SK-N-SH treated with all-trans-retinoic acid at 6 μM for 48 hours (cell line): ENCODE results near the gene UBE4A.

ENCODE experiments used
- ATAC-seq: fragments of 200-7000 bp; cut with Tn5 transposase; 3 replicates; pipeline ENCODE4 v1.9.1; 2020; ENCODE audit warnings: mild to moderate bottlenecking, moderate library complexity
- ARNTL ChIP-seq: fragments of 450-650 bp; formaldehyde crosslinking; IDR thresholded peaks from 2 replicates; pipeline ENCODE4 v1.5.0; 2020; ENCODE audit warnings: low read depth, mild to moderate bottlenecking, moderate library complexity, borderline replicate concordance
- CSDC2 ChIP-seq: fragments of 250-450 bp; sonication (Bioruptor Pico); IDR thresholded peaks from 2 replicates; pipeline ENCODE4 v1.5.0; 2020; ENCODE audit warnings: mild to moderate bottlenecking, moderate library complexity
- ESRRG ChIP-seq: fragments of 250-450 bp; sonication (Bioruptor Pico); IDR thresholded peaks from 2 replicates; pipeline ENCODE4 v1.6.1; 2021; ENCODE audit warnings: mild to moderate bottlenecking
- GLIS3 ChIP-seq: fragments of 250-450 bp; sonication (Bioruptor Pico); IDR thresholded peaks from 2 replicates; pipeline ENCODE4 v1.5.0; 2020; ENCODE audit warnings: mild to moderate bottlenecking, moderate library complexity
- OSR1 ChIP-seq: fragments of 250-450 bp; sonication (Bioruptor Pico); IDR thresholded peaks from 2 replicates; pipeline ENCODE4 v1.8.0; 2022; ENCODE audit warnings: moderate library complexity, mild to moderate bottlenecking, inconsistent platforms
- PPARA ChIP-seq: fragments of 250-450 bp; sonication (Bioruptor Pico); IDR thresholded peaks from 2 replicates; pipeline ENCODE4 v1.5.0; 2020; ENCODE audit warnings: mild to moderate bottlenecking, borderline replicate concordance
- RARB ChIP-seq: fragments of 250-450 bp; sonication (Bioruptor Pico); IDR thresholded peaks from 2 replicates; pipeline ENCODE4 v1.8.0; 2021; ENCODE audit warnings: mild to moderate bottlenecking, moderate library complexity
- SNAI2 ChIP-seq: fragments of 250-450 bp; sonication (Bioruptor Pico); IDR thresholded peaks from 2 replicates; pipeline ENCODE4 v1.5.0; 2020; ENCODE audit warnings: mild to moderate bottlenecking, moderate library complexity
- TCF4 ChIP-seq: fragments of 250-450 bp; sonication (Bioruptor Pico); IDR thresholded peaks from 2 replicates; pipeline ENCODE4 v1.8.0; 2021; ENCODE audit warnings: mild to moderate bottlenecking, moderate library complexity, borderline replicate concordance
- ZFP3 ChIP-seq: fragments of 250-450 bp; sonication (Bioruptor Pico); IDR thresholded peaks from 2 replicates; pipeline ENCODE4 v1.5.0; 2020; ENCODE audit warnings: mild to moderate bottlenecking, moderate library complexity
- ZNF565 ChIP-seq: fragments of 450-650 bp; formaldehyde crosslinking; conservative IDR thresholded peaks from 2 replicates; pipeline ENCODE4 v1.5.0; 2020; ENCODE audit warnings: low read depth, mild to moderate bottlenecking, moderate library complexity
- ZNF70 ChIP-seq: fragments of 450-650 bp; formaldehyde crosslinking; IDR thresholded peaks from 2 replicates; pipeline ENCODE4 v1.5.0; 2020; ENCODE audit warnings: mild to moderate bottlenecking, moderate library complexity
- TF ChIP-seq, protein P1 (sequence below): fragments of 250-450 bp; sonication (Bioruptor Pico); IDR thresholded peaks from 2 replicates; pipeline ENCODE4 v1.5.0; 2020; ENCODE audit warnings: mild to moderate bottlenecking, moderate library complexity
- TF ChIP-seq, protein P2 (sequence below): fragments of 250-450 bp; sonication (Bioruptor Pico); IDR thresholded peaks from 2 replicates; pipeline ENCODE4 v1.5.1; 2021; ENCODE audit warnings: mild to moderate bottlenecking, moderate library complexity
- TF ChIP-seq, protein P3 (sequence below): fragments of 250-450 bp; sonication (Bioruptor Pico); IDR thresholded peaks from 2 replicates; pipeline ENCODE4 v1.8.0; 2020; ENCODE audit warnings: mild to moderate bottlenecking, moderate library complexity, borderline replicate concordance
- TF ChIP-seq, protein P4 (sequence below): fragments of 250-450 bp; sonication (Bioruptor Pico); IDR thresholded peaks from 2 replicates; pipeline ENCODE4 v1.8.0; 2021; ENCODE audit warnings: low read depth, mild to moderate bottlenecking, moderate library complexity, borderline replicate concordance
- TF ChIP-seq, protein P5 (sequence below): fragments of 250-450 bp; sonication (Bioruptor Pico); IDR thresholded peaks from 2 replicates; pipeline ENCODE4 v1.5.1; 2020; ENCODE audit warnings: low read depth, mild to moderate bottlenecking, moderate library complexity

The UBE4A gene

DNA sequence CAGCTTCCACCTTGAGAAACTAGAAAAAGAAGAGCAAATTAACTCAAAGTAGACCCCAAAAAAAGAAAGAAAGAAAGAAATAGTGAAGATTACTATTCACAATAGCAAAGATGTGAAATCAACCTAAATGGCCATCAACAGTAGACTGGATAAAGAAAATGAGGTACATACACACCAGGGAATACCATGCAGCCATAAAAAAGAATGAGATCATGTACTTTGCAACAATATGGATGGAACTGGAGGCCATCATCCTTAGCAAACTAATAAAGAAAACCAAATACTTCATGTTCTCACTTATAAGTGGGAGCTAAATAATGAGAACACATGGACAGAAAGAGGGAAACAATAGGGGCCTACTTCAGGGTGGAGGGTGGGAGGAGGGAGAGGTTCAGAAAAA, 30.7 kb upstream of the UBE4A start (continued):
- TF ChIP-seq, protein P1, sequence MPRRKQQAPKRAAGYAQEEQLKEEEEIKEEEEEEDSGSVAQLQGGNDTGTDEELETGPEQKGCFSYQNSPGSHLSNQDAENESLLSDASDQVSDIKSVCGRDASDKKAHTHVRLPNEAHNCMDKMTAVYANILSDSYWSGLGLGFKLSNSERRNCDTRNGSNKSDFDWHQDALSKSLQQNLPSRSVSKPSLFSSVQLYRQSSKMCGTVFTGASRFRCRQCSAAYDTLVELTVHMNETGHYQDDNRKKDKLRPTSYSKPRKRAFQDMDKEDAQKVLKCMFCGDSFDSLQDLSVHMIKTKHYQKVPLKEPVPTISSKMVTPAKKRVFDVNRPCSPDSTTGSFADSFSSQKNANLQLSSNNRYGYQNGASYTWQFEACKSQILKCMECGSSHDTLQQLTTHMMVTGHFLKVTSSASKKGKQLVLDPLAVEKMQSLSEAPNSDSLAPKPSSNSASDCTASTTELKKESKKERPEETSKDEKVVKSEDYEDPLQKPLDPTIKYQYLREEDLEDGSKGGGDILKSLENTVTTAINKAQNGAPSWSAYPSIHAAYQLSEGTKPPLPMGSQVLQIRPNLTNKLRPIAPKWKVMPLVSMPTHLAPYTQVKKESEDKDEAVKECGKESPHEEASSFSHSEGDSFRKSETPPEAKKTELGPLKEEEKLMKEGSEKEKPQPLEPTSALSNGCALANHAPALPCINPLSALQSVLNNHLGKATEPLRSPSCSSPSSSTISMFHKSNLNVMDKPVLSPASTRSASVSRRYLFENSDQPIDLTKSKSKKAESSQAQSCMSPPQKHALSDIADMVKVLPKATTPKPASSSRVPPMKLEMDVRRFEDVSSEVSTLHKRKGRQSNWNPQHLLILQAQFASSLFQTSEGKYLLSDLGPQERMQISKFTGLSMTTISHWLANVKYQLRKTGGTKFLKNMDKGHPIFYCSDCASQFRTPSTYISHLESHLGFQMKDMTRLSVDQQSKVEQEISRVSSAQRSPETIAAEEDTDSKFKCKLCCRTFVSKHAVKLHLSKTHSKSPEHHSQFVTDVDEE (CRISPR knock-in tag) = no peak
- no peak for TF ChIP-seq GLIS3 (CRISPR knock-in tag)
- TF ChIP-seq ARNTL (CRISPR knock-in tag) = no peak
- TF ChIP-seq SNAI2 (CRISPR knock-in tag) = no peak
- TF ChIP-seq, protein P2, sequence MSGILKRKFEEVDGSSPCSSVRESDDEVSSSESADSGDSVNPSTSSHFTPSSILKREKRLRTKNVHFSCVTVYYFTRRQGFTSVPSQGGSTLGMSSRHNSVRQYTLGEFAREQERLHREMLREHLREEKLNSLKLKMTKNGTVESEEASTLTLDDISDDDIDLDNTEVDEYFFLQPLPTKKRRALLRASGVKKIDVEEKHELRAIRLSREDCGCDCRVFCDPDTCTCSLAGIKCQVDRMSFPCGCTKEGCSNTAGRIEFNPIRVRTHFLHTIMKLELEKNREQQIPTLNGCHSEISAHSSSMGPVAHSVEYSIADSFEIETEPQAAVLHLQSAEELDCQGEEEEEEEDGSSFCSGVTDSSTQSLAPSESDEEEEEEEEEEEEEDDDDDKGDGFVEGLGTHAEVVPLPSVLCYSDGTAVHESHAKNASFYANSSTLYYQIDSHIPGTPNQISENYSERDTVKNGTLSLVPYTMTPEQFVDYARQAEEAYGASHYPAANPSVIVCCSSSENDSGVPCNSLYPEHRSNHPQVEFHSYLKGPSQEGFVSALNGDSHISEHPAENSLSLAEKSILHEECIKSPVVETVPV (CRISPR knock-in tag) = no peak
- TF ChIP-seq, protein P3, sequence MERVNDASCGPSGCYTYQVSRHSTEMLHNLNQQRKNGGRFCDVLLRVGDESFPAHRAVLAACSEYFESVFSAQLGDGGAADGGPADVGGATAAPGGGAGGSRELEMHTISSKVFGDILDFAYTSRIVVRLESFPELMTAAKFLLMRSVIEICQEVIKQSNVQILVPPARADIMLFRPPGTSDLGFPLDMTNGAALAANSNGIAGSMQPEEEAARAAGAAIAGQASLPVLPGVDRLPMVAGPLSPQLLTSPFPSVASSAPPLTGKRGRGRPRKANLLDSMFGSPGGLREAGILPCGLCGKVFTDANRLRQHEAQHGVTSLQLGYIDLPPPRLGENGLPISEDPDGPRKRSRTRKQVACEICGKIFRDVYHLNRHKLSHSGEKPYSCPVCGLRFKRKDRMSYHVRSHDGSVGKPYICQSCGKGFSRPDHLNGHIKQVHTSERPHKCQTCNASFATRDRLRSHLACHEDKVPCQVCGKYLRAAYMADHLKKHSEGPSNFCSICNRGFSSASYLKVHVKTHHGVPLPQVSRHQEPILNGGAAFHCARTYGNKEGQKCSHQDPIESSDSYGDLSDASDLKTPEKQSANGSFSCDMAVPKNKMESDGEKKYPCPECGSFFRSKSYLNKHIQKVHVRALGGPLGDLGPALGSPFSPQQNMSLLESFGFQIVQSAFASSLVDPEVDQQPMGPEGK = no peak
- TF ChIP-seq ESRRG = no peak
- no peak for TF ChIP-seq ZNF70 (CRISPR knock-in tag)
- TF ChIP-seq TCF4 (CRISPR knock-in tag) = no peak
- TF ChIP-seq, all 23 proteins: peak for 0

DNA sequence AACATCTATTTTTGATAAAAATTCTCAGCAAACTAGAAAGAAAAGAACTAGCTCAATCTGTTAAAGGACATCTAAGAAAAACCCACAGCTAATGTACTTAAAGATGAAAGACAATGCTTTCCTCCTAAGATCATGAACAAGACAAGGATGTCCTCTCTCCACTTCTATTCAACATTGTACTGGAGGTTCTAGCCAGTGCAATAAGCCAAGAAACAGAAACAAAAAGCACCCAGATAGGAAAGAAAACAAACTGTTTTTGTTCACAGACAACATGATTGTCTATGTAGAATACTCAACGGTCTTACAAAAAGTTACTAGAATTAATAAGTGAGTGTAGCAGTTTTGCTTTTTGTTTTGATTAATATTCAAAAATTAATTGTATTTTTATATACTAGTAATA, 24.7 kb upstream of the UBE4A start:
- TF ChIP-seq GLIS3 (CRISPR knock-in tag) (no peak), SNAI2 (CRISPR knock-in tag) (no peak), ZNF565 (CRISPR knock-in tag) (no peak), RARB (CRISPR knock-in tag) (no peak), OSR1 (CRISPR knock-in tag) (no peak), ARNTL (CRISPR knock-in tag) (no peak), ZNF70 (CRISPR knock-in tag) (no peak), PPARA (CRISPR knock-in tag) (no peak), CSDC2 (CRISPR knock-in tag) (no peak), TCF4 (CRISPR knock-in tag) (no peak), ZFP3 (CRISPR knock-in tag) (no peak)
- TF ChIP-seq, protein P3 = no peak
- TF ChIP-seq, protein P1 (CRISPR knock-in tag) = no peak
- TF ChIP-seq, protein P4, sequence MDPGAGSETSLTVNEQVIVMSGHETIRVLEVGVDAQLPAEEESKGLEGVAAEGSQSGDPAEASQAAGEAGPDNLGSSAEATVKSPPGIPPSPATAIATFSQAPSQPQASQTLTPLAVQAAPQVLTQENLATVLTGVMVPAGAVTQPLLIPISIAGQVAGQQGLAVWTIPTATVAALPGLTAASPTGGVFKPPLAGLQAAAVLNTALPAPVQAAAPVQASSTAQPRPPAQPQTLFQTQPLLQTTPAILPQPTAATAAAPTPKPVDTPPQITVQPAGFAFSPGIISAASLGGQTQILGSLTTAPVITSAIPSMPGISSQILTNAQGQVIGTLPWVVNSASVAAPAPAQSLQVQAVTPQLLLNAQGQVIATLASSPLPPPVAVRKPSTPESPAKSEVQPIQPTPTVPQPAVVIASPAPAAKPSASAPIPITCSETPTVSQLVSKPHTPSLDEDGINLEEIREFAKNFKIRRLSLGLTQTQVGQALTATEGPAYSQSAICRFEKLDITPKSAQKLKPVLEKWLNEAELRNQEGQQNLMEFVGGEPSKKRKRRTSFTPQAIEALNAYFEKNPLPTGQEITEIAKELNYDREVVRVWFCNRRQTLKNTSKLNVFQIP = no peak
- TF ChIP-seq, protein P2 (CRISPR knock-in tag) = no peak
- TF ChIP-seq, protein P5, sequence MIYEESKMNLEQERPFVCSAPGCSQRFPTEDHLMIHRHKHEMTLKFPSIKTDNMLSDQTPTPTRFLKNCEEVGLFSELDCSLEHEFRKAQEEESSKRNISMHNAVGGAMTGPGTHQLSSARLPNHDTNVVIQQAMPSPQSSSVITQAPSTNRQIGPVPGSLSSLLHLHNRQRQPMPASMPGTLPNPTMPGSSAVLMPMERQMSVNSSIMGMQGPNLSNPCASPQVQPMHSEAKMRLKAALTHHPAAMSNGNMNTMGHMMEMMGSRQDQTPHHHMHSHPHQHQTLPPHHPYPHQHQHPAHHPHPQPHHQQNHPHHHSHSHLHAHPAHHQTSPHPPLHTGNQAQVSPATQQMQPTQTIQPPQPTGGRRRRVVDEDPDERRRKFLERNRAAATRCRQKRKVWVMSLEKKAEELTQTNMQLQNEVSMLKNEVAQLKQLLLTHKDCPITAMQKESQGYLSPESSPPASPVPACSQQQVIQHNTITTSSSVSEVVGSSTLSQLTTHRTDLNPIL = no peak
- no peak for ATAC-seq
